HuH-7 (cell line): ENCODE data around the gene APOC4.
"Not testable (repeated sequence)": the region's sequence is repeated elsewhere in the genome, so short reads cannot be mapped to it uniquely, and the experiment has no call there.

ENCODE experiments used
- DNase-seq: peaks from one replicate; pipeline ENCODE4 v3.0.0; 2011; ENCODE audit warnings: low spot score

The APOC4 gene

GRCh38 chr19:44914433-44915206, 27.4 kb upstream of the APOC4 start, which contains the start of gene APOC1:
Gene APOC1, plus strand, starts transcription at chr19:44914608. Its CDS starts 284 bp downstream, at chr19:44914892.
- DNase-seq = peak; percentile 92

GRCh38 chr19:44924243-44924725, 17.8 kb upstream of the APOC4 start:
- peak; percentile 58 for DNase-seq

GRCh38 chr19:44925114-44925891, 16.7 kb upstream of the APOC4 start:
- peak; percentile 53 for DNase-seq

GRCh38 chr19:44926245-44927077, 15.6 kb upstream of the APOC4 start:
- not testable (repeated sequence) for DNase-seq

- DNase-seq = no peak
Observed at GRCh38 chr19:44927746-44928145, 14.3 kb upstream of the APOC4 start.

- no peak for DNase-seq
Observed at GRCh38 chr19:44930088-44930487, 11.9 kb upstream of the APOC4 start.

GRCh38 chr19:44931541-44931940, 10.5 kb upstream of the APOC4 start:
- DNase-seq = no peak

- no peak for DNase-seq
Observed at GRCh38 chr19:44939668-44940067, 2.4 kb upstream of the APOC4 start.

- no peak for DNase-seq
Observed at GRCh38 chr19:44943801-44944249, 1.8 kb downstream of the APOC4 start.

GRCh38 chr19:44947041-44947581, 5.1 kb downstream of the APOC4 start:
- no peak for DNase-seq

- DNase-seq = no peak
Observed at GRCh38 chr19:44948237-44948636, 6.2 kb downstream of the APOC4 start.

- no peak for DNase-seq
Observed at GRCh38 chr19:44948763-44949374, 6.8 kb downstream of the APOC4 start.

GRCh38 chr19:44949550-44949949, 7.5 kb downstream of the APOC4 start:
- DNase-seq = no peak

- DNase-seq = peak; percentile 80
Observed at GRCh38 chr19:44951179-44952159, 9.4 kb downstream of the APOC4 start.

GRCh38 chr19:44954278-44954648, 12.2 kb downstream of the APOC4 start:
- DNase-seq = no peak

- peak; percentile 97 for DNase-seq
Observed at GRCh38 chr19:44954649-44955504, 12.8 kb downstream of the APOC4 start, which contains the start of gene CLPTM1. Gene CLPTM1, plus strand, starts transcription at chr19:44955380. Its CDS starts 16 bp downstream, at chr19:44955396.

GRCh38 chr19:44955505-44956439, 13.7 kb downstream of the APOC4 start:
- no peak for DNase-seq

- no peak for DNase-seq
Observed at GRCh38 chr19:44957526-44957925, 15.5 kb downstream of the APOC4 start.
